GM06990 (cell line): Measurements from ENCODE around the gene CDK11B.

Experiments used
- DNase-seq: peaks from one replicate; pipeline ENCODE4 v3.0.0-alpha.2; 2011; ENCODE audit not compliant: insufficient read length; ENCODE audit errors: extremely low read depth
- H3K27me3 ChIP-seq: replicated peaks from 2 replicates; pipeline ENCODE4 v1.6.0; 2011; ENCODE audit warnings: low read length; ENCODE audit not compliant: control insufficient read depth, insufficient read depth
- H3K36me3 ChIP-seq: 2 replicates; pipeline ENCODE4 v1.5.1; 2011; ENCODE audit warnings: low read length; ENCODE audit not compliant: control insufficient read depth, insufficient read depth
- H3K4me3 ChIP-seq: replicated peaks from 2 replicates; pipeline ENCODE4 v1.5.1; 2011; ENCODE audit warnings: low read depth, mild to moderate bottlenecking, control low read depth, low read length
- CTCF ChIP-seq: IDR thresholded peaks from 2 replicates; pipeline ENCODE4 v1.5.1; 2011; ENCODE audit warnings: low read length, control low read depth, mild to moderate bottlenecking, inconsistent platforms; ENCODE audit not compliant: insufficient read depth, poor library complexity, severe bottlenecking

CDK11B gene

GRCh38 chr1:1612104-1612400, 46.8 kb downstream of the CDK11B start:
- no peak for DNase-seq
- no peaks in the 10 kb centered on the region for H3K27me3 ChIP-seq
- no peaks in the 10 kb centered on the region for H3K36me3 ChIP-seq
- TF ChIP-seq CTCF: no peak
- no peak overlapping the region for H3K4me3 ChIP-seq

GRCh38 chr1:1610796-1611195, 48.0 kb downstream of the CDK11B start:
- Histone ChIP-seq H3K4me3 (no peak overlapping the region), H3K36me3 (no peaks in the 10 kb centered on the region), H3K27me3 (no peaks in the 10 kb centered on the region)
- TF ChIP-seq CTCF: no peak
- no peak for DNase-seq

DNA sequence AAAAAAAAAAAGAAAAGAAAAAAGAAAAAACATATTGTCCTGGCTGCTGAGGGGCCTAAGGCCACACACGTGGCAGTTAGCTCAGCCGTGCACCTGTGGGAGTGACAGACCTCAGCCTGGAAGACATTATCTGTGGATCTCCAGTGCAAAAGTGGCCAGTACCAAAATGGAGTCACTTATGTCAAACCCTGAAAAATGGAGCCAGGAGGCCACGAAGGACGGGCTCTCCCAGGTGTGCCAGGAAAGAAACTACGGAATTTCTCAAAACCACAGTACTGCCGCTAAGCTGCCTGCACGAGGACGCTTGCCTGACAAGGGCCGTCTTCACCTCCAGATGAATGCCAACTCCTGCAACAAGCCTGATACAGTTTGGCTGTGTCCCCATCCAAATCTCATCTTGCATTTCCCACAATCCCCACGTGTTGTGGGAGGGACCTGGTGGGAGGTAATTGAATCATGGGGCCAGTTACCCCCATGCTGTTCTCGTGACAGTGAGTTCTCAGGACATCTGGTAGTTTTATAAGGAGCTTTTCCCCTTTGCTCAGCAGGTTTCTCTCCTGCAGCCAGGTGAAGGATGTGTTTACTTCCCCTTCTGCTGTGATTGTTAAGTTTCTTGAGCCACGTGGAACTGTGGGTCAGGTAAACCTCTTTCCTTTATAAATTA, 48.9 kb downstream of the CDK11B start:
- no peak for TF ChIP-seq CTCF

DNA sequence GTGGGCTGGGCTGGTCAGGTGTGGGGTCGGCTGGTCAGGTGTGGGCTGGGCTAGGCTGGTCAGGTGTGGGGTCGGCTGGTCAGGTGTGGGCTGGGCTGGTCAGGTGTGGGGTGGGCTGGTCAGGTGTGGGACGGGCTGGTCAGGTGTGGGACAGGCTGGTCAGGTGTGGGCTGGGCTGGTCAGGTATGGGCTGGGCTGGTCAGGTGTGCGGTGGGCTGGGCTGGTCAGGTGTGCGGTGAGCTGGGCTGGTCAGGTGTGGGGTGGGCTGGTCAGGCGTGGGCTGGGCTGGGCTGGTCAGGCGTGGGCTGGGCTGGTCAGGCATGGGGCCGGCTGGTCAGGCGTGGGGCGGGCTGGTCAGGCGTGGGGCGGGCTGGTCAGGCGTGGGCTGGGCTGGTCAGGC, 52.6 kb downstream of the CDK11B start:
- Histone ChIP-seq H3K27me3 (no peaks in the 10 kb centered on the region), H3K4me3 (no peak overlapping the region), H3K36me3 (no peaks in the 10 kb centered on the region)
- no peak for TF ChIP-seq CTCF
- no peak for DNase-seq

More for the DNA sequence above, 48.9 kb downstream of the CDK11B start:
- Histone ChIP-seq H3K4me3 (no peak overlapping the region), H3K27me3 (no peaks in the 10 kb centered on the region), H3K36me3 (no peaks in the 10 kb centered on the region)
- no peak for DNase-seq

- no peak for DNase-seq
- Histone ChIP-seq H3K36me3 (no peaks in the 10 kb centered on the region), H3K27me3 (no peaks in the 10 kb centered on the region), H3K4me3 (no peak overlapping the region)
- no peak for TF ChIP-seq CTCF
These were observed 53.1 kb downstream of the CDK11B start for GRCh38 chr1:1605724-1606123.

GRCh38 chr1:1605034-1605591, 53.7 kb downstream of the CDK11B start:
- no peak for TF ChIP-seq CTCF
- no peak for DNase-seq
- Histone ChIP-seq H3K4me3 (no peak overlapping the region), H3K27me3 (no peaks in the 10 kb centered on the region), H3K36me3 (no peaks in the 10 kb centered on the region)
